GM23338 (cell line): ENCODE results near the gene RIN3. TPM values are rescaled to one million over a fixed set of nuclear protein-coding genes. Genes with fewer than 3 reads are reported as not detected.
"Not testable (repeated sequence)": the region's sequence is repeated elsewhere in the genome, so short reads cannot be mapped to it uniquely, and the experiment has no call there.

ENCODE experiments used
- ATAC-seq: fragments of 200-7000 bp; cut with Tn5 transposase; 3 replicates; pipeline ENCODE4 v1.9.1; 2020
- DNase-seq: peaks from one replicate; pipeline ENCODE4 v3.0.0-alpha.2; 2015; ENCODE audit warnings: low spot score
- H2AFZ ChIP-seq: fragments of 200-600 bp; sonication (generic); 2 replicates; pipeline ENCODE4 v1.8.0; 2016; ENCODE audit warnings: antibody characterized with exemption, mild to moderate bottlenecking, moderate library complexity
- H3F3A ChIP-seq: fragments of 200-600 bp; sonication (generic); replicated peaks from 2 replicates; pipeline ENCODE4 v1.8.0; 2017; ENCODE audit warnings: antibody characterized with exemption, mixed run types, low read depth
- H3K27ac ChIP-seq: fragments of 200-600 bp; sonication (generic); 2 replicates; pipeline ENCODE4 v1.6.1; 2016; ENCODE audit warnings: low read depth
- H3K27me3 ChIP-seq: fragments of 200-600 bp; sonication (generic); 2 replicates; pipeline ENCODE4 v1.8.0; 2016; ENCODE audit warnings: mild to moderate bottlenecking, mixed run types, moderate library complexity; ENCODE audit not compliant: insufficient read depth
- H3K36me3 ChIP-seq: fragments of 200-600 bp; sonication (generic); 2 replicates; pipeline ENCODE4 v1.8.0; 2016; ENCODE audit warnings: mild to moderate bottlenecking; ENCODE audit not compliant: insufficient read depth
- H3K4me1 ChIP-seq: fragments of 200-600 bp; sonication (generic); 2 replicates; pipeline ENCODE4 v1.8.0; 2016; ENCODE audit warnings: mild to moderate bottlenecking, moderate library complexity; ENCODE audit not compliant: insufficient read depth
- H3K4me2 ChIP-seq: fragments of 200-600 bp; sonication (generic); 2 replicates; pipeline ENCODE4 v1.7.1; 2017; ENCODE audit warnings: mixed run types
- H3K4me3 ChIP-seq: fragments of 200-600 bp; sonication (generic); 2 replicates; pipeline ENCODE4 v1.6.1; 2016; ENCODE audit warnings: mixed run types
- H3K79me2 ChIP-seq: fragments of 200-600 bp; sonication (generic); replicated peaks from 2 replicates; pipeline ENCODE4 v1.8.0; 2017; ENCODE audit warnings: mild to moderate bottlenecking; ENCODE audit not compliant: insufficient read depth
- H3K9me2 ChIP-seq: fragments of 200-600 bp; sonication (generic); 2 replicates; pipeline ENCODE4 v1.8.0; 2017; ENCODE audit not compliant: insufficient read depth
- H4K20me1 ChIP-seq: fragments of 200-600 bp; sonication (generic); replicated peaks from 2 replicates; pipeline ENCODE4 v1.8.0; 2017; ENCODE audit warnings: mild to moderate bottlenecking; ENCODE audit not compliant: insufficient read depth
- H3K27ac Mint-ChIP-seq: 2 replicates; pipeline ENCODE4 v1.8.0; 2020; ENCODE audit warnings: inconsistent platforms, mild to moderate bottlenecking, moderate library complexity, mixed read lengths
- H3K27me3 Mint-ChIP-seq: 3 replicates; pipeline ENCODE4 v1.8.0; 2022; ENCODE audit warnings: low read depth, mild to moderate bottlenecking, moderate library complexity, mixed read lengths, inconsistent platforms; ENCODE audit not compliant: insufficient read depth, poor library complexity
- H3K36me3 Mint-ChIP-seq: 3 replicates; pipeline ENCODE4 v1.8.0; 2021; ENCODE audit warnings: low read depth, mild to moderate bottlenecking, inconsistent platforms, moderate library complexity, mixed read lengths
- H3K4me1 Mint-ChIP-seq: 3 replicates; pipeline ENCODE4 v1.8.0; 2020; ENCODE audit warnings: mild to moderate bottlenecking, inconsistent platforms, mixed read lengths
- H3K4me3 Mint-ChIP-seq: 3 replicates; pipeline ENCODE4 v1.8.0; 2021; ENCODE audit warnings: moderate library complexity, mild to moderate bottlenecking, inconsistent platforms, mixed read lengths
- H3K9me3 Mint-ChIP-seq: 3 replicates; pipeline ENCODE4 v1.8.0; 2020; ENCODE audit warnings: moderate library complexity, mild to moderate bottlenecking, inconsistent platforms, mixed read lengths
- CREB1 ChIP-seq: fragments of 250-450 bp; sonication (Bioruptor Pico); IDR thresholded peaks from 2 replicates; pipeline ENCODE4 v1.5.0; 2020; ENCODE audit warnings: low read depth, mild to moderate bottlenecking, moderate library complexity
- CTCF ChIP-seq, 2 experiments: fragments of 200-600 bp in 1 of 2; sonication (generic) in 1 of 2; conservative IDR thresholded peaks; 2 replicates each; pipeline versions ENCODE4 v1.5.1 to v1.6.1; 2016 to 2017; ENCODE audit warnings: antibody characterized with exemption in 2 of 2, low read depth in 2 of 2, mild to moderate bottlenecking in 2 of 2, moderate library complexity in 1 of 2
- EZH2 ChIP-seq: fragments of 200-600 bp; sonication (generic); IDR thresholded peaks from one replicate; pipeline ENCODE4 v1.8.0; 2017; ENCODE audit warnings: antibody characterized with exemption, mild to moderate bottlenecking, low read depth; ENCODE audit not compliant: unreplicated experiment
- EZH2phosphoT487 ChIP-seq: fragments of 200-600 bp; sonication (generic); IDR thresholded peaks from one replicate; pipeline ENCODE4 v1.8.1; 2018; ENCODE audit warnings: antibody characterized with exemption; ENCODE audit not compliant: unreplicated experiment
- JUNB ChIP-seq: IDR thresholded peaks from one replicate; pipeline ENCODE4 v1.6.1; 2016; ENCODE audit warnings: antibody characterized with exemption; ENCODE audit not compliant: unreplicated experiment
- NANOG ChIP-seq: IDR thresholded peaks from 2 replicates; pipeline ENCODE4 v1.6.1; 2016; ENCODE audit warnings: antibody characterized with exemption, borderline replicate concordance
- POLR2AphosphoS5 ChIP-seq: IDR thresholded peaks from 2 replicates; pipeline ENCODE4 v1.6.1; 2016; ENCODE audit warnings: antibody characterized with exemption, low read depth
- STAT1 ChIP-seq: IDR thresholded peaks from one replicate; pipeline ENCODE4 v1.6.1; 2016; ENCODE audit warnings: antibody characterized with exemption; ENCODE audit not compliant: unreplicated experiment
- ZNF114 ChIP-seq: fragments of 250-450 bp; sonication (Bioruptor Pico); IDR thresholded peaks from 2 replicates; pipeline ENCODE4 v1.5.0; 2020; ENCODE audit warnings: mild to moderate bottlenecking, moderate library complexity
- polyA plus RNA-seq: library from polyadenylated mRNA; unstranded; fragments of >200 nt; fragmentation: Nextera tagmentation; extraction: Ambion mirVana; gene quantifications from 2 replicates; pipeline ENCODE4 v1.2.1, GENCODE V29; 2016
- total RNA-seq: library from RNA; depleted of rRNA; stranded (reverse); fragments of >200 nt; shearing (Covaris generic); gene quantifications from 2 replicates; pipeline ENCODE4 v1.2.3, GENCODE V29; 2014
- TF ChIP-seq, protein P1 (sequence below): IDR thresholded peaks from one replicate; pipeline ENCODE4 v1.6.1; 2018; ENCODE audit warnings: antibody characterized with exemption; ENCODE audit not compliant: unreplicated experiment
- TF ChIP-seq, protein P2 (sequence below): fragments of 250-450 bp; sonication (Bioruptor Pico); IDR thresholded peaks from 2 replicates; pipeline ENCODE4 v1.5.0; 2020; ENCODE audit warnings: mild to moderate bottlenecking, moderate library complexity

The RIN3 gene
- total and polyA plus RNA-seq, 2 experiments from 2014 or later, result 0.97 to 1.5 TPM

DNA sequence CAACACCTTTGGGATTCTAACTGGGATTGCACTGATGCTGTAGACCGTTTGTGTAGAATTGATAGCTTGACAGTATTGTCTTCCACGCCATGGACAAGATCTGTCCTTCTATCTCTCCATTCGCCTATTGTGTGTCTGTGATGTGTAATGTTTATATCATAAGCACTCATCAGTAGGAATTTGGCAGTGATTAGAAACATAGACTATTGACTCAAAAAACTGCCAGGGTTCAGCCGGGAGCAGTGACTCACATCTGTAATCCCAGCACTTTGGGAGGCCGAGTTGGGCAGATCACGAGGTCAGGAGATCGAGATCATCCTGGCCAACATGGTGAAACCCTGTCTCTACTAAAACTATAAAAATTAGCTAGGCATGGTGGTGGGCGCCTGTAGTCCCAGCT is 22.6 kb downstream of the RIN3 start:
- H3K4me1 Mint-ChIP-seq, H3K9me2 ChIP-seq, H3K27me3 Mint-ChIP-seq, H3K36me3 ChIP-seq, H3K79me2 ChIP-seq, H3K4me3 Mint-ChIP-seq, H3K27ac Mint-ChIP-seq, H2AFZ ChIP-seq, H3F3A ChIP-seq, H3K4me1 ChIP-seq, H3K27ac ChIP-seq, H3K9me3 Mint-ChIP-seq, DNase-seq, H3K36me3 Mint-ChIP-seq, H4K20me1 ChIP-seq, H3K27me3 ChIP-seq, H3K4me3 ChIP-seq, H3K4me2 ChIP-seq, ATAC-seq: not testable (repeated sequence)

GRCh38 chr14:92538412-92538985 is 24.9 kb downstream of the RIN3 start:
- Mint-ChIP-seq H3K9me3 (no peaks in the 10 kb centered on the region), H3K4me1 (peaks cover 3% of the 10 kb centered on the region; the same call in 1 of the 3 replicates), H3K27me3 (peaks cover 2% of the 10 kb centered on the region), H3K4me3 (no peak overlapping the region), H3K36me3 (no peaks in the 10 kb centered on the region), H3K27ac (no peak overlapping the region)
- Histone ChIP-seq H3K27ac (no peak overlapping the region), H3K4me2 (no peak overlapping the region), H2AFZ (no peak overlapping the region), H3K27me3 (no peaks in the 10 kb centered on the region), H4K20me1 (no peaks in the 10 kb centered on the region), H3K9me2 (no peaks in the 10 kb centered on the region), H3K4me1 (no peaks in the 10 kb centered on the region), H3K4me3 (no peak overlapping the region), H3F3A (no peaks in the 10 kb centered on the region), H3K79me2 (no peaks in the 10 kb centered on the region), H3K36me3 (no peaks in the 10 kb centered on the region)
- no peak for ATAC-seq
- DNase-seq, result no peak
- TF ChIP-seq EZH2 (no peak), POLR2AphosphoS5 (no peak), EZH2phosphoT487 (no peak), CTCF (conservative IDR thresholded peaks at IDR 0.05; ENCODE audit: low read depth in 2 of 2) (no peak), NANOG (no peak), CREB1 (CRISPR knock-in tag) (no peak), STAT1 (no peak), JUNB (no peak), ZNF114 (CRISPR knock-in tag) (no peak)
- TF ChIP-seq, protein P1, sequence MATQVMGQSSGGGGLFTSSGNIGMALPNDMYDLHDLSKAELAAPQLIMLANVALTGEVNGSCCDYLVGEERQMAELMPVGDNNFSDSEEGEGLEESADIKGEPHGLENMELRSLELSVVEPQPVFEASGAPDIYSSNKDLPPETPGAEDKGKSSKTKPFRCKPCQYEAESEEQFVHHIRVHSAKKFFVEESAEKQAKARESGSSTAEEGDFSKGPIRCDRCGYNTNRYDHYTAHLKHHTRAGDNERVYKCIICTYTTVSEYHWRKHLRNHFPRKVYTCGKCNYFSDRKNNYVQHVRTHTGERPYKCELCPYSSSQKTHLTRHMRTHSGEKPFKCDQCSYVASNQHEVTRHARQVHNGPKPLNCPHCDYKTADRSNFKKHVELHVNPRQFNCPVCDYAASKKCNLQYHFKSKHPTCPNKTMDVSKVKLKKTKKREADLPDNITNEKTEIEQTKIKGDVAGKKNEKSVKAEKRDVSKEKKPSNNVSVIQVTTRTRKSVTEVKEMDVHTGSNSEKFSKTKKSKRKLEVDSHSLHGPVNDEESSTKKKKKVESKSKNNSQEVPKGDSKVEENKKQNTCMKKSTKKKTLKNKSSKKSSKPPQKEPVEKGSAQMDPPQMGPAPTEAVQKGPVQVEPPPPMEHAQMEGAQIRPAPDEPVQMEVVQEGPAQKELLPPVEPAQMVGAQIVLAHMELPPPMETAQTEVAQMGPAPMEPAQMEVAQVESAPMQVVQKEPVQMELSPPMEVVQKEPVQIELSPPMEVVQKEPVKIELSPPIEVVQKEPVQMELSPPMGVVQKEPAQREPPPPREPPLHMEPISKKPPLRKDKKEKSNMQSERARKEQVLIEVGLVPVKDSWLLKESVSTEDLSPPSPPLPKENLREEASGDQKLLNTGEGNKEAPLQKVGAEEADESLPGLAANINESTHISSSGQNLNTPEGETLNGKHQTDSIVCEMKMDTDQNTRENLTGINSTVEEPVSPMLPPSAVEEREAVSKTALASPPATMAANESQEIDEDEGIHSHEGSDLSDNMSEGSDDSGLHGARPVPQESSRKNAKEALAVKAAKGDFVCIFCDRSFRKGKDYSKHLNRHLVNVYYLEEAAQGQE, result no peak
- TF ChIP-seq, protein P2, sequence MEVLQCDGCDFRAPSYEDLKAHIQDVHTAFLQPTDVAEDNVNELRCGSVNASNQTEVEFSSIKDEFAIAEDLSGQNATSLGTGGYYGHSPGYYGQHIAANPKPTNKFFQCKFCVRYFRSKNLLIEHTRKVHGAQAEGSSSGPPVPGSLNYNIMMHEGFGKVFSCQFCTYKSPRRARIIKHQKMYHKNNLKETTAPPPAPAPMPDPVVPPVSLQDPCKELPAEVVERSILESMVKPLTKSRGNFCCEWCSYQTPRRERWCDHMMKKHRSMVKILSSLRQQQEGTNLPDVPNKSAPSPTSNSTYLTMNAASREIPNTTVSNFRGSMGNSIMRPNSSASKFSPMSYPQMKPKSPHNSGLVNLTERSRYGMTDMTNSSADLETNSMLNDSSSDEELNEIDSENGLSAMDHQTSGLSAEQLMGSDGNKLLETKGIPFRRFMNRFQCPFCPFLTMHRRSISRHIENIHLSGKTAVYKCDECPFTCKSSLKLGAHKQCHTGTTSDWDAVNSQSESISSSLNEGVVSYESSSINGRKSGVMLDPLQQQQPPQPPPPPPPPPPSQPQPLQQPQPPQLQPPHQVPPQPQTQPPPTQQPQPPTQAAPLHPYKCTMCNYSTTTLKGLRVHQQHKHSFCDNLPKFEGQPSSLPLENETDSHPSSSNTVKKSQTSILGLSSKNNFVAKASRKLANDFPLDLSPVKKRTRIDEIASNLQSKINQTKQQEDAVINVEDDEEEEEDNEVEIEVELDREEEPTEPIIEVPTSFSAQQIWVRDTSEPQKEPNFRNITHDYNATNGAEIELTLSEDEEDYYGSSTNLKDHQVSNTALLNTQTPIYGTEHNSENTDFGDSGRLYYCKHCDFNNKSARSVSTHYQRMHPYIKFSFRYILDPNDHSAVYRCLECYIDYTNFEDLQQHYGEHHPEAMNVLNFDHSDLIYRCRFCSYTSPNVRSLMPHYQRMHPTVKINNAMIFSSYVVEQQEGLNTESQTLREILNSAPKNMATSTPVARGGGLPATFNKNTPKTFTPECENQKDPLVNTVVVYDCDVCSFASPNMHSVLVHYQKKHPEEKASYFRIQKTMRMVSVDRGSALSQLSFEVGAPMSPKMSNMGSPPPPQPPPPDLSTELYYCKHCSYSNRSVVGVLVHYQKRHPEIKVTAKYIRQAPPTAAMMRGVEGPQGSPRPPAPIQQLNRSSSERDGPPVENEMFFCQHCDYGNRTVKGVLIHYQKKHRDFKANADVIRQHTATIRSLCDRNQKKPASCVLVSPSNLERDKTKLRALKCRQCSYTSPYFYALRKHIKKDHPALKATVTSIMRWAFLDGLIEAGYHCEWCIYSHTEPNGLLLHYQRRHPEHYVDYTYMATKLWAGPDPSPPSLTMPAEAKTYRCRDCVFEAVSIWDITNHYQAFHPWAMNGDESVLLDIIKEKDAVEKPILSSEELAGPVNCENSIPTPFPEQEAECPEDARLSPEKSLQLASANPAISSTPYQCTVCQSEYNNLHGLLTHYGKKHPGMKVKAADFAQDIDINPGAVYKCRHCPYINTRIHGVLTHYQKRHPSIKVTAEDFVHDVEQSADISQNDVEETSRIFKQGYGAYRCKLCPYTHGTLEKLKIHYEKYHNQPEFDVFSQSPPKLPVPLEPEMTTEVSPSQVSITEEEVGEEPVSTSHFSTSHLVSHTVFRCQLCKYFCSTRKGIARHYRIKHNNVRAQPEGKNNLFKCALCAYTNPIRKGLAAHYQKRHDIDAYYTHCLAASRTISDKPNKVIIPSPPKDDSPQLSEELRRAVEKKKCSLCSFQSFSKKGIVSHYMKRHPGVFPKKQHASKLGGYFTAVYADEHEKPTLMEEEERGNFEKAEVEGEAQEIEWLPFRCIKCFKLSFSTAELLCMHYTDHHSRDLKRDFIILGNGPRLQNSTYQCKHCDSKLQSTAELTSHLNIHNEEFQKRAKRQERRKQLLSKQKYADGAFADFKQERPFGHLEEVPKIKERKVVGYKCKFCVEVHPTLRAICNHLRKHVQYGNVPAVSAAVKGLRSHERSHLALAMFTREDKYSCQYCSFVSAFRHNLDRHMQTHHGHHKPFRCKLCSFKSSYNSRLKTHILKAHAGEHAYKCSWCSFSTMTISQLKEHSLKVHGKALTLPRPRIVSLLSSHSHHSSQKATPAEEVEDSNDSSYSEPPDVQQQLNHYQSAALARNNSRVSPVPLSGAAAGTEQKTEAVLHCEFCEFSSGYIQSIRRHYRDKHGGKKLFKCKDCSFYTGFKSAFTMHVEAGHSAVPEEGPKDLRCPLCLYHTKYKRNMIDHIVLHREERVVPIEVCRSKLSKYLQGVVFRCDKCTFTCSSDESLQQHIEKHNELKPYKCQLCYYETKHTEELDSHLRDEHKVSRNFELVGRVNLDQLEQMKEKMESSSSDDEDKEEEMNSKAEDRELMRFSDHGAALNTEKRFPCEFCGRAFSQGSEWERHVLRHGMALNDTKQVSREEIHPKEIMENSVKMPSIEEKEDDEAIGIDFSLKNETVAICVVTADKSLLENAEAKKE, result no peak
